Nephron (organoid): ENCODE results near the gene RHOXF1.
"Not testable (repeated sequence)": the region's sequence is repeated elsewhere in the genome, so short reads cannot be mapped to it uniquely, and the experiment has no call there.

Source experiments
- H3K27ac Mint-ChIP-seq, 3 experiments: 2 replicates each; pipeline ENCODE4 v1.8.0; 2020; ENCODE audit warnings: mixed read lengths in 3 of 3, mild to moderate bottlenecking in 2 of 3, moderate library complexity in 1 of 3
- H3K27me3 Mint-ChIP-seq: 2 replicates; pipeline ENCODE4 v1.8.0; 2021; ENCODE audit warnings: low read depth, mild to moderate bottlenecking, moderate library complexity, mixed read lengths
- H3K36me3 Mint-ChIP-seq: 2 replicates; pipeline ENCODE4 v1.8.0; 2020; ENCODE audit warnings: low read depth, mixed read lengths
- H3K4me1 Mint-ChIP-seq: 2 replicates; pipeline ENCODE4 v1.8.0; 2020; ENCODE audit warnings: mixed read lengths
- H3K4me3 Mint-ChIP-seq, 3 experiments: 2 replicates each; pipeline ENCODE4 v1.8.0; 2020; ENCODE audit warnings: mild to moderate bottlenecking in 3 of 3, mixed read lengths in 3 of 3, moderate library complexity in 2 of 3
- H3K9me3 Mint-ChIP-seq: 2 replicates; pipeline ENCODE4 v1.8.0; 2020; ENCODE audit warnings: mixed read lengths
- TF ChIP-seq, protein P1 (sequence below), 3 experiments: fragments of 200-600 bp; sonication (generic); IDR thresholded peaks; one replicate each; pipeline ENCODE4 v1.5.0; 2021; ENCODE audit warnings: antibody characterized with exemption in 3 of 3; ENCODE audit not compliant: unreplicated experiment in 3 of 3

The RHOXF1 gene, protein sequence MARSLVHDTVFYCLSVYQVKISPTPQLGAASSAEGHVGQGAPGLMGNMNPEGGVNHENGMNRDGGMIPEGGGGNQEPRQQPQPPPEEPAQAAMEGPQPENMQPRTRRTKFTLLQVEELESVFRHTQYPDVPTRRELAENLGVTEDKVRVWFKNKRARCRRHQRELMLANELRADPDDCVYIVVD

DNA sequence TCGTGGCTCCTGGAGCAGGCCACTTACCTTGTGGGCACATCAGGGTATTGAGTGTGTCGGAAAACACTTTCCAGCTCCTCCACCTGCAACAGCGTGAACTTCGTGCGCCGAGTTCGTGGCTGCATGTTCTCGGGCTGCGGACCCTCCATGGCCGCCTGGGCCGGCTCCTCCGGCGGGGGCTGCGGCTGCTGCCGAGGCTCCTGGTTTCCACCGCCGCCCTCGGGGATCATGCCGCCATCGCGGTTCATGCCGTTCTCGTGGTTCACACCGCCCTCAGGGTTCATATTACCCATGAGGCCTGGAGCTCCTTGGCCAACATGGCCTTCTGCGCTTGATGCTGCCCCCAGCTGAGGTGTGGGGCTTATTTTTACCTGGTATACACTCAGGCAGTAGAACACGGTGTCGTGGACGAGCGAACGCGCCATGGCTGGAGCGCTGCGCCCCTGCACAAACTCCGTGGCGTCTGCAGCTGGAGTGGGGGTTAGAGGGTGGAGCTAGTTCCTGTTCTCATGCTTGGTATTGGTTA is at the start of gene RHOXF1:
Gene RHOXF1, minus strand, starts transcription at position 476 of the 526 bp plus-strand sequence. Its CDS starts 51 bp downstream, at position 425.
- Mint-ChIP-seq H3K27me3 (no peaks in the 10 kb centered on the region), H3K9me3 (peaks cover 3% of the 10 kb centered on the region), H3K27ac (no peak within 1 kb of the TSS), H3K4me1 (no peaks in the 10 kb centered on the region), H3K36me3 (no peaks in the 10 kb centered on the region), H3K4me3 (no peak within 1 kb of the TSS)
- TF ChIP-seq, protein P1, sequence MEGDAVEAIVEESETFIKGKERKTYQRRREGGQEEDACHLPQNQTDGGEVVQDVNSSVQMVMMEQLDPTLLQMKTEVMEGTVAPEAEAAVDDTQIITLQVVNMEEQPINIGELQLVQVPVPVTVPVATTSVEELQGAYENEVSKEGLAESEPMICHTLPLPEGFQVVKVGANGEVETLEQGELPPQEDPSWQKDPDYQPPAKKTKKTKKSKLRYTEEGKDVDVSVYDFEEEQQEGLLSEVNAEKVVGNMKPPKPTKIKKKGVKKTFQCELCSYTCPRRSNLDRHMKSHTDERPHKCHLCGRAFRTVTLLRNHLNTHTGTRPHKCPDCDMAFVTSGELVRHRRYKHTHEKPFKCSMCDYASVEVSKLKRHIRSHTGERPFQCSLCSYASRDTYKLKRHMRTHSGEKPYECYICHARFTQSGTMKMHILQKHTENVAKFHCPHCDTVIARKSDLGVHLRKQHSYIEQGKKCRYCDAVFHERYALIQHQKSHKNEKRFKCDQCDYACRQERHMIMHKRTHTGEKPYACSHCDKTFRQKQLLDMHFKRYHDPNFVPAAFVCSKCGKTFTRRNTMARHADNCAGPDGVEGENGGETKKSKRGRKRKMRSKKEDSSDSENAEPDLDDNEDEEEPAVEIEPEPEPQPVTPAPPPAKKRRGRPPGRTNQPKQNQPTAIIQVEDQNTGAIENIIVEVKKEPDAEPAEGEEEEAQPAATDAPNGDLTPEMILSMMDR (IDR thresholded peaks at IDR 0.05; ENCODE audit: unreplicated experiment in 3 of 3) = no peak

DNA sequence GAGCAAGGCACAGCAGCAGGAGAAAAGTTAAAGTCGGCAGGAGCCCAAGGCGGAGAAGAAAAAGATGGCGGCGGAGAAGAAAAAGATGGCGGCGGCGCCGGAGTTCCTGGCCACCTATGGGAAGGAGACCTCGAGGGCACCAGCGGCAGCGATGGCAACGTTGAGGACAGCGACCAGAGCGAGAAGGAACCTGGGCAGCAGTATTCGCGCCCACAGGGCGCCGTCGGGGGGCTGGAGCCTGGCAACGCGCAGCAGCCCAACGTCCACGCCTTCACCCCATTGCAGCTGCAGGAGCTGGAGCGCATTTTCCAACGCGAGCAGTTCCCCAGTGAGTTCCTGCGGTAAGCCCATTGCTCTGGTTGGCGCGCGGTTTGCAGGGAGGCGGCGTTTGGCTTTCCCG is 43.4 kb upstream of the RHOXF1 start:
- not testable (repeated sequence) for H3K27me3 Mint-ChIP-seq, H3K4me3 Mint-ChIP-seq, H3K27ac Mint-ChIP-seq, H3K9me3 Mint-ChIP-seq, H3K36me3 Mint-ChIP-seq, H3K4me1 Mint-ChIP-seq

DNA sequence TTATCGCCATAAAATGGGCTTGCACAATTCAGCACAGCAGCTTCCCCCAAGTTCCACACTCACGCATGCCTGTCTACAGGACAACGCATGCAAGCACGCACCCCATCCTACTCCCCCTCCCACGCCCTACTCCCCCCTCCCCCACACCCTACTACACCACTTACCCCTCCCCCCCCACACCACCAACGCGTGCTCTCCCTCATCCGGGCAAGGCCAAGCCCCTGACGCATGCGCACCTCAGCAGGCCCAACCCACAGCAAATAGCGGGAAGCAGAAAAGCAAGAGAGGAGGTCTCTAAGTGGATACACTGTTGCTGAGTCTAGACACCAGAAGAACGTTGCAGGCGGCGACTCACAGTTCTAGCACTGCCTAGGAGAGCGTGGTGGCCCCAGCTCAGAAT is 42.6 kb upstream of the RHOXF1 start, which contains the start of gene RHOXF2:
Gene RHOXF2, plus strand, starts transcription at position 301 of the 400 bp plus-strand sequence. CDS start 138 bp downstream, outside the sequence.
- H3K27ac Mint-ChIP-seq, H3K4me1 Mint-ChIP-seq, H3K9me3 Mint-ChIP-seq, H3K27me3 Mint-ChIP-seq, H3K36me3 Mint-ChIP-seq, H3K4me3 Mint-ChIP-seq: not testable (repeated sequence)

DNA sequence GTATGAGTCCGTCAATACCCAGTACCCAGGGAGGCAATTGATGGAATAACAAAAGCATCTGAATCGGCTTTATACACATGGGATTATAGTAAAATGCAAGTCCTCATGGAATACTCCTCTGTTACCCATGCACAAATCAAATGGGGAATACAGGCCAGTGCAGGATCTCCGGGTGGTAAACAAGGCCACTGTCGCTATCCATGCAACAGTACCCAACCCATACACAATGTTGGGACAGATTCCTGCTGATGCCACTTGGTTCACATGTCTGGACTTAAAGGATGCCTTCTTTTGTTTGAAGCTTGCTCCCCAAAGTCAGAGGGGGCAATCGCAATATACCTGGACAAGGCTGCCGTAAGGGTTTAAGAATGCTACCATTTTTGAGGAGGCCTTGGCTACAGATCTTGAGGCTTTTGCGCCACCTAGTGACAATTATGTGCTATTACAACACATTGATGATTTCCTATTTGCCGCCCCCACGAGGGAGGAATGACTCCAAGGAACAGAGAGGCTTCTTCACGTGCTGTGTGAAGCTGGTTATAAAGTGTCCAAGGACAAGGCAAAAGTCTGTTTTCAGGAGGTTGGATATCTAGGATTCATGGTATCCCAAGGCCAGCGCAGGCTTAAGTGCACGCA is 34.5 kb upstream of the RHOXF1 start:
- H3K4me1 Mint-ChIP-seq = peaks cover 21% of the 10 kb centered on the region
- peaks cover 33% of the 10 kb centered on the region for H3K9me3 Mint-ChIP-seq
- not testable (repeated sequence) for H3K27ac Mint-ChIP-seq, H3K27me3 Mint-ChIP-seq, H3K4me3 Mint-ChIP-seq
- peaks cover 12% of the 10 kb centered on the region for H3K36me3 Mint-ChIP-seq

DNA sequence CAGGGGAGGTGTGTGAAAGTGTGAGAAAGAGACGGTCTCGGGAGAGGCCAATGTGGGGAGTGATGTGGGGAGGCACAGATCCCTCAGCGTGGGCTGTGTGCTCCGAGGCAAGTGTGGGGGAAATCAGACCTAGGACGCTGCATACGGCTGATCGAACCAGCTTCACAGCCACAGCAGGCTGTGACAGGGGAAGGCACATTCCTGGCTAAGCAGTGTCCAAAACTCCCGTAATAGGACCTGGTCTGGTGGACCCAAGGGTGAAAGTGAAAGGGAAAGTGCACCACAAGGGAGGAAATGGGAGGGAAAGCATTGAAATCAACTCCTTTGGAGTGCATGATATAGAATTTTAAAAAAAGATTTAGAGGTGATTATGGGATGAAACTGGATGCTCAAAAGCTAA is 31.8 kb upstream of the RHOXF1 start:
- Mint-ChIP-seq H3K4me3 (no peak overlapping the region), H3K4me1 (peaks cover 28% of the 10 kb centered on the region), H3K27ac (peak overlapping the region in 1 of 3 experiments; percentile 32), H3K9me3 (peaks cover 33% of the 10 kb centered on the region), H3K27me3 (peaks cover 3% of the 10 kb centered on the region), H3K36me3 (peaks cover 12% of the 10 kb centered on the region)
- TF ChIP-seq, protein P1 (IDR thresholded peaks at IDR 0.05; ENCODE audit: unreplicated experiment in 3 of 3) = no peak

DNA sequence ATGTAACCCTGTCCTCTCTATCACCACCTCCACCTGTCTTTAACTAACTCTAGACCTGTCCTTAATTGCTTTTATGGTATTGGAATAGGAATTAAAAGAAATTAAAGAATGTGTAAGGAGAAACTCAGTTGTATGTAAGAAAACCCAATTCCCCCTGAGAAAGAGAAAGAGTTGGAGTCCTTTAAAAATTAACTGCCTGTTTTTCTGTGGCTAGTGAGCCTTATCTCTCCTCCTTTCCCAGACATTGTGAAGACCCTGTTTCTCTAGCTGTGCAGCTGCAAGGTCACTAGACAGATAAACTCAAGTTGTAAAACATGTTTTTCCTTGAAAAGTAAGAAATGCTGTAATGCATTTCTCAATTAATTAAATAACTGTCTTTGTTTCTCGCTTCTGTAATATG is 30.6 kb upstream of the RHOXF1 start:
- Mint-ChIP-seq H3K4me1 (peaks cover 28% of the 10 kb centered on the region), H3K4me3 (peak overlapping the region in 2 of 3 experiments; percentile 24 to 28), H3K9me3 (peaks cover 33% of the 10 kb centered on the region), H3K27ac (peak overlapping the region; percentile 70 to 91 (median 78)), H3K36me3 (peaks cover 12% of the 10 kb centered on the region)
- not testable (repeated sequence) for H3K27me3 Mint-ChIP-seq

DNA sequence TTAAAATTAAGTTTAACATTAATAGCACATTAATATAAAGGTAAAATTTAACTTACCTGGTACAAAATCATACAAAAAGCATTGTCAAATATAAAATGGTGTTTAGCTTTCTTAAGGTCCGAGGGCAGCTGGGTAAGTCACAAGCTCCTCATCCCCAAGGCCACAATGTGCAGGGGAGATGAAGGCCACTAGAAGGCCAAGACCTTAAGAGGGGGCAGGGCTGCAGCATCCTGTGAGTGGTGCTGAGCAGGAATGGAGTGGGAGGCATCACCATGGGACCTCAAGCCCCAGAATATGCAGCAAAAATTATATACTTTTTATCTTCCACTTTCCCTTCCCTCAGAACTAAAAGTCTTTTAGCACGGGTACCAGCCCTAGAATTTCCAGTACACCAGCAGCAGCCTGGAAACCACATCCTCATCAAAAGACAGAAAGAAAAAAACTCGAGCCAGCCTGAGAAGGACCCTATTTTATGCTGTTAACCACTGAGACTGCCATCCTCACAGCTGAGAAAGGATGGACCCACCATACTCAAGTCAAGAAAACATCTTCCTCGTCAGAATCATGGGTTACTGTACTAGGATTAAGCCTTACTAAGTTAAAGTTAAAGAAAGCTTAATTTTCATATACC is 29.7 kb upstream of the RHOXF1 start:
- peaks cover 36% of the 10 kb centered on the region for H3K9me3 Mint-ChIP-seq
- no peak overlapping the region for H3K4me3 Mint-ChIP-seq
- peaks cover 28% of the 10 kb centered on the region for H3K4me1 Mint-ChIP-seq
- TF ChIP-seq, protein P1 (IDR thresholded peaks at IDR 0.05; ENCODE audit: unreplicated experiment in 3 of 3) = no peak
- H3K27me3 Mint-ChIP-seq = peaks cover 3% of the 10 kb centered on the region
- H3K36me3 Mint-ChIP-seq = peaks cover 12% of the 10 kb centered on the region
- peak overlapping the region; percentile 70 to 91 (median 78) for H3K27ac Mint-ChIP-seq
